ENCODE results near the gene SLAMF6. TPM values are rescaled to one million over a fixed set of nuclear protein-coding genes. Genes with fewer than 3 reads are reported as not detected.
"Not testable (repeated sequence)": the region's sequence is repeated elsewhere in the genome, so short reads cannot be mapped to it uniquely, and the experiment has no call there.

SLAMF6 gene
- total RNA-seq, 1 experiment from 2014 or later = not detected

DNA sequence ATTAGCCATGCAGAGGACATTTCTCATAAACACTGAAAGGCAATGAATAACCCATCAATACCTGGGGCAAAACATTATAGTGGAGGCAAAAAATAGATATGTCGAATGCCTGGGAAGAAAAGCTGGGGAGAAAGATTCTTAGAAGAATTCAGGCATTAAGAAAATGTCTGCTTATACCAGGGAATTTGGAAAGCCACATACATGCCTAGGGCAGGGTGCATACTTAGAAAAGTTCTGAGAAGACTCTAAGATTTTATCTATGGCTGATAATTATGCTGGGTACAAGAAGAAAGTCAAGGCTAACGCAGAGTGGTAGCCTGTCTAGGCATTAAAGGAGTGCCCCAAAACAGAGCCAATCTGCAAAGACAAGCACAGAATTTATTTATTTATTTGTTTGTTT is 18.4 kb downstream of the SLAMF6 start:
- DNase-seq (ENCODE audit: low read depth) = no peak

GRCh38 chr1:160503087-160503486 is 20.0 kb downstream of the SLAMF6 start:
- no peak for DNase-seq (ENCODE audit: low read depth)

DNA sequence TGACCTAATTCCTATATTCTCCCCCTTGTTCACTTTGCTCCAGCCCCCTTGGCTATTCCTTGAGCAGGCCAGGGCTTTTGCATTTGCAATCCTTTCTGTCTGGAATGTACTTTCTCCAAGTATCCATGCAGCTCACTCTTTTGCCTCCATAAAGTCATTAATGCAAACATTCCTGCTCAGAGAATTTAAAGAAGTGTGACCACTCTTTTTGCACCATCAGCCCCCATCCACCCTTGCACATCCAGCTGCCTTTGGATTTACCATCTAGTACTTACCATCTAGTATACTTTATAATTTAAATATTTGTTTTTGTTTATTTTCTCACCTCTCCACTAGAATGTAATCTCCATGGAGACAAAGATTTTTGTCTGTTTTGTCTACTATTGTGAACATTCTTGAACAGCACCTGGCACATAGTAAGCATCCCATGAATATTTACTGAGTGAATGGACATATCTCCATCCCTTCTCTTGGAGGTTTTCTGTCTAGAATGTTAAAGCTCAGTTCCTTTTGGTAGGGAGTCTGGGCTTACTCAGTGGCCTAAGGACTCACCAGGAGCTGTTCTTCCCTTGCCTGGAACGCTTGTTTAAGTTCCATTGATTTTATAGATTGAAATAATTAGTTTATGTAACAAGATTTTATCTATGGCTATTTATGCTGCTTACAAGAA is 22.6 kb downstream of the SLAMF6 start:
- DNase-seq (ENCODE audit: low read depth) = no peak

DNA sequence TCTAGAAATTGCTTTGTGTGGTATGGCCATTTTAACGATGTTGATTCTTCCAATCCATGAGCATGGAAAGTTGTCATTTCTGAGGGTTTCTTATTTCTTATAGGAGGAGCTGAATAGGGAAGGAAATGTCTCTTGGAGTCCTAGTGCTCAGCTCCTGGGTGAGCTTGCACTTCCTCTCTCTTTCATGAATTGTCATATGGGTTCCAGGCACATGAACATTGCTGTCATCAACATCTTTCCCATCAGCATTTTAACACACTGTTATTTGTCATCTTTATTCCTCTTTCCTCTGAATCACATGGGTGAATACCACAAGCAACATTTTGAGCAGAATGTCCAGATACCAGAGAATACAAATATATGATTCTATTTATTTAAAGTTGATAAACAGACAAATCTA is 23.4 kb downstream of the SLAMF6 start:
- no peak for DNase-seq (ENCODE audit: low read depth)

DNA sequence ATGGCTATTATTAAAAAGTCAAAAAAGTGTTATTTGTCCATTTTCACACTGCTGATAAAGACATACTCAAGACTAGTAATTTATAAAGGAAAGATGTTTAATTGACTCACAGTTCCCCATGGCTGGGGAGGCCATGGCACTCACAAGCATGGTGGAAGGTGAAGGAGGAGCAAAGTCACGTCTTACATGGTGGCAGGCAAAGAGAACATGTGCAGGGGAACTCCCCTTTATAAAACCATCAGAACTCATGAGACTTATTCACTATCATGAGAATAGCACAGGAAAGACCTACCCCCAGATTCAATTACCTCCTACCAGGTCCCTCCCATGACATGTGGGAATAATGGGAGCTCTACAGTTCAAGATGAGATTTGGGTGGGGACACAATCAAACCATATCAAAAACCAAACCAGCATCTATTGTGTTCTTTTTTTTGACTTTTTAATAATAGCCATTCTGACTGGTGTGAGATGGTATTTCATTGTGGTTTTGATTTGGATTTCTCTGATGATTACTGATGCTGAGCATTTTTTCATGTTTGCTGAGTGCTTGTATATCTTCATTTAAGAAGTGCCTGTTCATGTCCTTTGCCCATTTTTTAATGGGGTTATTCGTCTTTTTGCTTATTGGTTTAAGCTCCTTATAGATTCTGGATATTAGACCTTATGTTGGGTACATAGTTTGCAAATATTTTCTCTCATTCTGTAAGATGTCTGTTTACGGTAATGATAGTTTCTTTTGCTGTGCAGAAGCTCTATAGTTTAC is 24.6 kb downstream of the SLAMF6 start:
- not testable (repeated sequence) for DNase-seq (ENCODE audit: low read depth)

GRCh38 chr1:160496334-160496733 is 26.7 kb downstream of the SLAMF6 start:
- DNase-seq (ENCODE audit: low read depth) = no peak

DNA sequence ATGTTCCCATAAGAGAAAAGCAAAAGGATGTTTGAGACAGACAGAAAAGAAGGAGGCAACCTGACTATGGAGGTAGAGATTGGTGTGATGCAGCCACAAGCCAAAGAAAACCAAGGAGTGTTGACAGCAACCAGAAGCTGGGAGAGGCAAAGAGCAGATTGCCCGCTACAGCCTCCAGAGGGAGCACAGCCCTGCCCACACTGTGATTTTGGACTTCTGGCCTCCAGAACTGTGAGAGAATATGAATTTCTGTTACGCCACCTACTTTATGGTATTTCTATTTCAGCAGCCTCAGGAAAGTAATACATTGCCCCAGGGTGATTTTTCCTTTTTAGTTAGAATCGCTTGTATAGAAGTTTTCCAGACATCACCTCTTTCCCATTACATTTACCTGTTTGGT is 28.4 kb downstream of the SLAMF6 start:
- peak; percentile 1 for DNase-seq (ENCODE audit: low read depth)

GRCh38 chr1:160492617-160493016 is 30.4 kb downstream of the SLAMF6 start:
- no peak for DNase-seq (ENCODE audit: low read depth)

DNA sequence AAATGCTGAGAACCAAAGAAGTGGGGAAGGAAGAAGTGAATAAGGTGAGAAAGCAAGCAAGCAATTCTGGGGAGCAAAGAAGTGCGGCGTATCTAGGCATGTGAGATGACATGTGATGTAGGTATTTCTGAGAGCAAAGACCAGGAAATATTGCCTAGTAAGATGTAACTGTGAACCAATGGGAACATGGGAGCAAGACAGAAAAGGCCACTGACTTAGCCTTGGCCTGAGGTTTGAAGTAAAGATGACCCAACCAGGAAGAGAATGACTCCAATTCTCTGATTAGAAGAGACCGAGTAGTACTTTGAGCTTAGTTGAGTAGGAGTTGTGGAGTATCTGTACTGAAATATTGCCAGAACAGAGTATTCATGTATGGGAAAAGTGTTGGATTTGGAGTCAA is 31.1 kb downstream of the SLAMF6 start:
- no peak for DNase-seq (ENCODE audit: low read depth)

DNA sequence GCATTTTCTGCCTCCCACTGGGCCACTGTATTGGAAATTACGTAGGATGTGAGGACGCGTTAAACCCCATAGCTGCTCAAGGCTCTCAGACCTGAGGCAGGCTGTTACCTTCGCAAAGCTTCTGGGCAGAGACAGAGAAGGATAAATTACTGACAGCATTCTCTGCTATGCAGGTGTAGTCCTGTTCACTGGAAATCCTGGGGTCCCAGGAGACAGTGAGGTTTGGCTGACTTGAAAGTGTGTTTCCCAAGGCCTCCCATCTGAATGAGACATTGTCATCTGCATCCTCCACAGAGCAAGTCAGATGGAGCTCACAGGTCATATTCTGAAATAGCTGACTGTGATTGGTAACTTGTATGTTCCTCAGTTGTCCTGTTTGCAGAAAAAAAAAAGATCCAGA is 32.0 kb downstream of the SLAMF6 start:
- no peak for DNase-seq (ENCODE audit: low read depth)

GRCh38 chr1:160489513-160490261 is 33.4 kb downstream of the SLAMF6 start:
- DNase-seq (ENCODE audit: low read depth) = peak; percentile 1

DNA sequence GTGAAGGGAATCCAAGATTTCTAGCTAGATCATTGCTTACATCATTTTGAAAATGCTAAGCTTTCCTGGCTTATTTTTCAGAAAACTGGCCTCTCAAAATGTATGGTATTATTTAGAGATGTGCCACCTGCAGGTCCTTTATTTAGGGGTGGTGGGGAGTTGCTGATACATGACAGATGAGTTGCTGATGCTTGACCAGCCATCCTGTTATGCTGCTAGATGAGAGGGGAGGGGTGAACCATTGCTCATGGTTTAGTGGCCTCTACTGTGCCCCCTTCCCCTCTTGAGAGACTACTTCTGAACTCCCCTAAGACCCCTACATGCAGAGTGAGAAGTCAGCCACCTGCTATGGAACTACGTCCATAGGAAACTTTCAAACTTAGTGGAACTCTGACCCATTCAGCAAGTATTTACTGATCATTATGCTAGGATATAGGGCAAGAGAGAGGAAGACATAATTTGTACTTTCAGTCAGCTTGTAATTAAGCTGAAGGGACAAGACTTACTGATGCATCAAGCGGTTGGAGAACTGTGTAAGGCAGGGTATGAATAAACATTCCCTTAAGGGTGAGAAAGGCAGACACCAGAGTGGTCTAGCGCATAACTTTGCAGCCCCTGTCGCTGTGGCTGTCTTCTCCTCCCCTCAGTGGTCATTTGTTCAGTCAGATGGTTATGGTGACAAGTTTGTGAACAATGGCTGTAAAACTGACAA is 34.6 kb downstream of the SLAMF6 start:
- no peak for DNase-seq (ENCODE audit: low read depth)

GRCh38 chr1:160486453-160486852 is 36.6 kb downstream of the SLAMF6 start:
- no peak for DNase-seq (ENCODE audit: low read depth)

DNA sequence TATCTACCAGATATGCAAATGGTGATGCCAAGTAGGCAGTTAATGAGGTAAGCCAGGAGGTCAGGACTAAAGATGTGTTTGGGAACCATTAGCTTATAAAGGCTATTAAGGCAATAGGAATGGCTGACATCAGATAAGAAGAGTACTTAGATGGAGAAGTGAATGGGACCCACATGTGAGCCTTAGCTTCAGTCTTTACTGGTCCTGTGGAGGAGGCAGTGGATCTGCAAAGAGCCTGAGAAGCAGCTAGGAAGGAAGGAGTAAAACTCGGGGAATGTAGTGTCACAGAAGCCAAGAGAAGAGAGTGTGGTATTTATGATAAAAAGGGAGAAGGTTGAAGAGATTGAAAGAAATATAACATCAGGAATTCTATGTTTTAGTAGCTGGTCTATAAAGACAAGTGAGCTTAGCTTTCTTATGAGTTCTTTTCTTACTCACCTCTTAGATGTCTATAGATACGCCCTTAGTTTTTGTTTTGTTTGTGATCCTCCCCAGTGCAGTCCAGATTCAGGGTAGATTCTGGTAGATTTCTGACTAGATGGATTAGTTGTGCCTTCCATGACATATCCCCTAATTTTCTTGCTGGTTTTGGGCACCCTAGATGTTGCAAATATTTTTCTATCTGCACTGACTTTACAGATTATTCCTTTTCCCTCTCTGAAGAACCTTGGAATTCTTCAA is 39.4 kb downstream of the SLAMF6 start:
- no peak for DNase-seq (ENCODE audit: low read depth)

DNA sequence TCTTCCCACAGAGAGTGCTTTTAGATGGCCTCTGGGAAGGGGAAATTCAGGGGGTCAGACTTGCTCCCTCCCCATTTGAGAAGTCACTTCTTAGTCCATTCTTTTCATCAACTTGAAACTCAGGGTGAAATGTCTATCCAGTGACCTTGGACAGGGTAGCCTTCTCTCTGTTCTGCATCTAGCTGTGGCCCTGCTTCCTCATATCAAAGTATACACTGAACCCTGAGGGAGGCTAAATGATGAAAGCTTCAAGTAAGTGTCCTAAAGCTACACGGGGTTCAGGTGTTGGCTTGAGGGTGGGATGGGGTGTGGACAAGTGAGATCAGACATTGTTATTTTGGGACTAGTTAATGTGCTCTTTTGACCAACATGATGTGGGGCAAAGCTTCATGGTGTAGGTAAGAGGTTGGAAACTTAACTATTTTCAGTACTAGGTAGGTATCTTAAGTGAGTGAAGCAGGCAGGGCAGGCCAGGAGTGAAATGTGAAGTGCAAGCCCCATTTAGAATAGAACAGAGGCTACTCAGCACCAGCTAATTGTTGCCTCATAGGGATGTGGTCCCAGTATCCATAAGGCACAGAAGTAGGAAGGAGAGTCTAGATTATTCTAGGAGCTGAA is 41.0 kb downstream of the SLAMF6 start:
- DNase-seq (ENCODE audit: low read depth) = no peak

DNA sequence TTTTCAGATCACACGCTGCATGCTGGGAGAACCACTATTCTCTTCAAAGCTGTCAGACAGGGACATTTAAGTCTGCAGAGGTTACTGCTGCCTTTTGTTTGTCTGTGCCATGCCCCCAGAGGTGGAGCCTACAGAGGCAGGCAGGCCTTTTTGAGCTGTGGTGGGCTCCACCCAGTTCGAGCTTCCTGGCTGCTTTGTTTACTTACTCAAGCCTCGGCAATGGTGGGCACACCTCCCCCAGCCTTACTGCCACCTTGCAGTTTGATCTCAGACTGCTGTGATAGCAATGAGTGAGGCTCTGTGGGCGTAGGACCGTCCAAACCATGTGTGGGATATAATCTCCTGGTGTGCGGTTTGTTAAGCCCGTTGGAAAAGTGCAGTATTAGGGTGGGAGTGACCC is 42.3 kb downstream of the SLAMF6 start:
- DNase-seq (ENCODE audit: low read depth) = not testable (repeated sequence)

- DNase-seq (ENCODE audit: low read depth) = not testable (repeated sequence)
Measured at GRCh38 chr1:160479091-160479490, 44.0 kb downstream of the SLAMF6 start.

- peak; percentile 7 for DNase-seq (ENCODE audit: low read depth)
Measured at GRCh38 chr1:160474392-160475242, 48.4 kb downstream of the SLAMF6 start.

- no peak for DNase-seq (ENCODE audit: low read depth)
Measured at GRCh38 chr1:160472112-160472511, 50.9 kb downstream of the SLAMF6 start.

DNA sequence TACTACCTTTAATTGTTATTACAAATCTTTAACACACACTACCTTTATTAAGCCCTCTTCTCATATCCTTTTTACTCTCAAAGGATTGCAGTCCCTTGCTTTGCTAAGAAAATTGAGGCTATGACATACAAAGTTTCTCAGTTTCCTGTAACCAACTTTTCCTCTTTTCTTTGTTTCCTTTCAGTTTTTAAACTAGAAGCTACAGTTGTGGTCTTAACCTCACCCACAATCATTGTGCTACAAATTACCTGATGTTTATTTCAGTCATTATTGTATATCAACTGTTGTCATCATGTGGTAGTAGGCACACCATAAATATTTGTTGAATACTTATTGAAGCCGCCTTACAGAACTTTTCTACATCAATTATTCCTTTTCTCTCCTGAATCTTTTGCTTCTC is 51.8 kb downstream of the SLAMF6 start:
- no peak for DNase-seq (ENCODE audit: low read depth)

Measured in LHCN-M2 (cell line).